H9 (cell line): ENCODE data around the gene DPYD. TPM values are rescaled to one million over a fixed set of nuclear protein-coding genes. Genes with fewer than 3 reads are reported as not detected.

Experiments used
- DNase-seq: peaks from one replicate; pipeline ENCODE4 v3.0.0-alpha.2; 2017
- H2AFZ ChIP-seq: one replicate; pipeline ENCODE4 v1.6.1; 2013; ENCODE audit warnings: mild to moderate bottlenecking, low read length, control low read depth, moderate library complexity
- H2AK5ac ChIP-seq: 2 replicates; pipeline ENCODE4 v1.6.1; 2013; ENCODE audit warnings: low read length, control low read depth, mixed read lengths; ENCODE audit not compliant: insufficient read length
- H2BK120ac ChIP-seq: one replicate; pipeline ENCODE4 v1.6.1; 2013; ENCODE audit warnings: low read depth, mild to moderate bottlenecking, low read length, control low read depth, inconsistent platforms; ENCODE audit not compliant: poor library complexity, severe bottlenecking
- H2BK12ac ChIP-seq: 2 replicates; pipeline ENCODE4 v1.6.1; 2013; ENCODE audit warnings: low read length, control low read depth, mixed read lengths, low read depth; ENCODE audit not compliant: insufficient read length
- H2BK15ac ChIP-seq: 2 replicates; pipeline ENCODE4 v1.6.1; 2013; ENCODE audit warnings: low read depth, low read length, control low read depth
- H2BK20ac ChIP-seq: one replicate; pipeline ENCODE4 v1.6.1; 2013; ENCODE audit warnings: low read depth, mild to moderate bottlenecking, low read length, control low read depth, inconsistent platforms; ENCODE audit not compliant: poor library complexity, severe bottlenecking
- H2BK5ac ChIP-seq: 2 replicates; pipeline ENCODE4 v1.6.1; 2013; ENCODE audit warnings: low read length, control low read depth, mixed read lengths; ENCODE audit not compliant: insufficient read length
- H3K14ac ChIP-seq: 2 replicates; pipeline ENCODE4 v1.6.1; 2013; ENCODE audit warnings: low read length, control low read depth; ENCODE audit not compliant: insufficient read depth
- H3K18ac ChIP-seq: 2 replicates; pipeline ENCODE4 v1.6.1; 2013; ENCODE audit warnings: low read depth, mild to moderate bottlenecking, mixed read lengths, low read length, control low read depth; ENCODE audit not compliant: insufficient read length
- H3K23ac ChIP-seq: 2 replicates; pipeline ENCODE4 v1.6.1; 2013; ENCODE audit warnings: low read length, control low read depth, mixed read lengths, low read depth; ENCODE audit not compliant: insufficient read length
- H3K23me2 ChIP-seq: 2 replicates; pipeline ENCODE4 v1.6.1; 2013; ENCODE audit warnings: low read depth, mild to moderate bottlenecking, mixed read lengths, low read length, control low read depth; ENCODE audit not compliant: insufficient read length, poor library complexity, severe bottlenecking
- H3K27ac ChIP-seq: 2 replicates; pipeline ENCODE4 v1.5.1; 2013; ENCODE audit warnings: low read length, control low read depth, mixed read lengths, low read depth; ENCODE audit not compliant: insufficient read length
- H3K27me3 ChIP-seq: 2 replicates; pipeline ENCODE4 v1.6.1; 2013; ENCODE audit warnings: low read length, control low read depth, inconsistent platforms; ENCODE audit not compliant: insufficient read depth
- H3K4ac ChIP-seq: 2 replicates; pipeline ENCODE4 v1.6.1; 2013; ENCODE audit warnings: low read depth, mild to moderate bottlenecking, control low read depth, inconsistent platforms, low read length, moderate library complexity
- H3K4me1 ChIP-seq: 2 replicates; pipeline ENCODE4 v1.6.1; 2013; ENCODE audit warnings: low read length, control low read depth, inconsistent platforms; ENCODE audit not compliant: insufficient read depth
- H3K4me2 ChIP-seq: 2 replicates; pipeline ENCODE4 v1.6.1; 2013; ENCODE audit warnings: low read length, control low read depth, mixed read lengths; ENCODE audit not compliant: insufficient read length, insufficient read depth
- H3K56ac ChIP-seq: 2 replicates; pipeline ENCODE4 v1.6.1; 2013; ENCODE audit warnings: low read depth, mild to moderate bottlenecking, mixed read lengths, low read length, control low read depth; ENCODE audit not compliant: insufficient read length
- H3K79me1 ChIP-seq: 2 replicates; pipeline ENCODE4 v1.6.1; 2013; ENCODE audit warnings: low read depth, mild to moderate bottlenecking, moderate library complexity, low read length, control low read depth, inconsistent platforms; ENCODE audit not compliant: insufficient read depth, poor library complexity, severe bottlenecking
- H3K79me2 ChIP-seq: 2 replicates; pipeline ENCODE4 v1.6.1; 2013; ENCODE audit warnings: low read length, control low read depth, inconsistent platforms; ENCODE audit not compliant: insufficient read depth
- H3K9ac ChIP-seq: 2 replicates; pipeline ENCODE4 v1.6.1; 2013; ENCODE audit warnings: low read length, control low read depth, mixed read lengths; ENCODE audit not compliant: insufficient read length; ENCODE audit errors: extremely low read depth
- H3K9me3 ChIP-seq: one replicate; pipeline ENCODE4 v1.6.1; 2013; ENCODE audit warnings: low read depth, low read length, inconsistent platforms; ENCODE audit not compliant: control insufficient read depth
- H3T11ph ChIP-seq: one replicate; pipeline ENCODE4 v1.6.1; 2013; ENCODE audit warnings: mild to moderate bottlenecking, low read length, control low read depth, inconsistent platforms
- H4K20me1 ChIP-seq: one replicate; pipeline ENCODE4 v1.6.1; 2013; ENCODE audit not compliant: control insufficient read depth, insufficient read length, insufficient read depth
- H4K5ac ChIP-seq: 2 replicates; pipeline ENCODE4 v1.6.1; 2013; ENCODE audit warnings: low read depth, mild to moderate bottlenecking, mixed read lengths, low read length, control low read depth; ENCODE audit not compliant: insufficient read length
- H4K8ac ChIP-seq: replicated peaks from 2 replicates; pipeline ENCODE4 v1.6.1; 2013; ENCODE audit warnings: low read length, control low read depth, mixed read lengths, low read depth; ENCODE audit not compliant: insufficient read length
- H4K91ac ChIP-seq: 2 replicates; pipeline ENCODE4 v1.6.1; 2013; ENCODE audit warnings: low read depth, mild to moderate bottlenecking, moderate library complexity, mixed read lengths, low read length, control low read depth; ENCODE audit not compliant: insufficient read length
- H3K27ac Mint-ChIP-seq, 3 experiments: 2 replicates in 2 of 3; 3 replicates in 1 of 3; pipeline ENCODE4 v1.8.0; 2020 to 2021; ENCODE audit warnings: mixed read lengths in 3 of 3, mild to moderate bottlenecking in 1 of 3, moderate library complexity in 1 of 3
- H3K27me3 Mint-ChIP-seq: 2 replicates; pipeline ENCODE4 v1.8.0; 2021; ENCODE audit warnings: low read depth, mild to moderate bottlenecking, moderate library complexity, mixed read lengths
- H3K36me3 Mint-ChIP-seq, 3 experiments: 2 replicates in 2 of 3; 3 replicates in 1 of 3; pipeline ENCODE4 v1.8.0; 2020 to 2021; ENCODE audit warnings: low read depth in 3 of 3, mixed read lengths in 3 of 3; ENCODE audit not compliant: insufficient read depth in 1 of 3
- H3K4me1 Mint-ChIP-seq, 2 experiments: 2 replicates each; pipeline ENCODE4 v1.8.0; 2020; ENCODE audit warnings: mixed read lengths in 2 of 2
- H3K4me3 Mint-ChIP-seq, 2 experiments: 2 replicates in 1 of 2; 3 replicates in 1 of 2; pipeline ENCODE4 v1.8.0; 2020 to 2021; ENCODE audit warnings: mild to moderate bottlenecking in 2 of 2, mixed read lengths in 2 of 2, moderate library complexity in 1 of 2
- H3K9me3 Mint-ChIP-seq, 2 experiments: 2 replicates in 1 of 2; 3 replicates in 1 of 2; pipeline ENCODE4 v1.8.0; 2020; ENCODE audit warnings: mild to moderate bottlenecking in 2 of 2, mixed read lengths in 2 of 2, moderate library complexity in 1 of 2
- CTCF ChIP-seq: fragments of 200-600 bp; sonication (generic); conservative IDR thresholded peaks from 3 replicates; pipeline ENCODE4 v1.8.0; 2021; ENCODE audit warnings: antibody characterized with exemption, mild to moderate bottlenecking
- WGBS: extraction: QIAGEN DNeasy Blood & Tissue Kit; methylation state at CpG from one replicate; pipeline ENCODE4 v1.1.7; 2013; ENCODE audit warnings: missing lambda C conversion rate, low lambda C conversion rate, mixed read lengths; ENCODE audit not compliant: insufficient read length; ENCODE audit errors: extremely low coverage; 5-methylcytosine and 5-hydroxymethylcytosine counted together
- total RNA-seq: library from RNA; stranded (reverse); gene quantifications from 2 replicates; pipeline ENCODE4 v1.2.1, GENCODE V29; 2021

Gene DPYD
- total RNA-seq, 1 experiment from 2014 or later, result 0.37 TPM

DNA sequence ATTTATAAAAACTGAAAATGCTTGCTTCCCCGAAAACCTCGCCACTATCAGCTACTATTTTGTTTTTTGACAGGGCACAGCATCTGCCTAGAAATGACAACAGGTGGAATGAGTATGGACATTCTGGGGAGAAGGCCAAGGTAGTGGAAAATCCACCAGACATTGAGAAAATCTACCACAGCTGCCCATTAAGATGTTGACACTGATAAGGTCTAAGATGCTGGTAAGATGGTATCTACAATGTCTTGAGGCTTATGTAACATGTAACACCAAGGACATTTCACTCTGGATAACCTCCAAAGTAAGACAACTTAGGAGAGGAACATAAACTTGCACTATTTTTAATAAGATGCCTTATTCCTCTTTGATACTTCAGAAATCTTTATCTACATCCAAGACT lies 825.1 kb downstream of the DPYD start:
- Mint-ChIP-seq H3K27me3 (no peaks in the 10 kb centered on the region), H3K9me3 (peaks cover 2 to 3% of the 10 kb centered on the region in 2 experiments; a peak in 3 of 5 replicates), H3K27ac (no peak overlapping the region), H3K36me3 (peaks cover 0 to 6% (median 2%) of the 10 kb centered on the region in 3 experiments; a peak in 2 of 7 replicates), H3K4me1 (peaks cover 4 to 12% of the 10 kb centered on the region in 2 experiments), H3K4me3 (no peak overlapping the region)
- Histone ChIP-seq H3K9ac (no peak overlapping the region), H2AK5ac (no peak overlapping the region), H3K79me2 (no peaks in the 10 kb centered on the region), H3K4me2 (no peak overlapping the region), H4K8ac (no peak overlapping the region), H3K14ac (no peak overlapping the region), H3K27ac (no peak overlapping the region), H2BK12ac (no peak overlapping the region), H3K4ac (no peak overlapping the region), H3K23me2 (no peaks in the 10 kb centered on the region), H3K79me1 (no peaks in the 10 kb centered on the region), H3K18ac (no peak overlapping the region), H2AFZ (no peak overlapping the region), H3K23ac (no peak overlapping the region), H2BK15ac (no peak overlapping the region), H3K9me3 (no peaks in the 10 kb centered on the region), H4K5ac (no peak overlapping the region), H3K4me1 (peaks cover 2% of the 10 kb centered on the region; the same call in 1 of the 2 replicates), H2BK20ac (no peak overlapping the region), H3T11ph (no peak overlapping the region), H3K27me3 (no peaks in the 10 kb centered on the region), H2BK5ac (no peak overlapping the region), H4K91ac (no peak overlapping the region), H3K56ac (no peak overlapping the region), H4K20me1 (no peaks in the 10 kb centered on the region), H2BK120ac (no peak overlapping the region)
- WGBS, result no CpG with 5 or more reads among the region's 2 CpGs
- no peak for TF ChIP-seq CTCF
- DNase-seq, result no peak
